Measurements from ENCODE around the gene FAM174A.
A peak's percentile ranks its signal among the peaks of the same experiment; 100 is the strongest.

FAM174A gene

GRCh38 chr5:100535060-100536005 lies at the start of gene FAM174A:
Gene FAM174A (plus strand): TSS chr5:100535374. CDS start chr5:100535531, 157 bp downstream.
- DNase-seq: peak; percentile 92

- no peak for DNase-seq
These were observed 41.2 kb upstream of the FAM174A start for GRCh38 chr5:100493996-100494395.

DNA sequence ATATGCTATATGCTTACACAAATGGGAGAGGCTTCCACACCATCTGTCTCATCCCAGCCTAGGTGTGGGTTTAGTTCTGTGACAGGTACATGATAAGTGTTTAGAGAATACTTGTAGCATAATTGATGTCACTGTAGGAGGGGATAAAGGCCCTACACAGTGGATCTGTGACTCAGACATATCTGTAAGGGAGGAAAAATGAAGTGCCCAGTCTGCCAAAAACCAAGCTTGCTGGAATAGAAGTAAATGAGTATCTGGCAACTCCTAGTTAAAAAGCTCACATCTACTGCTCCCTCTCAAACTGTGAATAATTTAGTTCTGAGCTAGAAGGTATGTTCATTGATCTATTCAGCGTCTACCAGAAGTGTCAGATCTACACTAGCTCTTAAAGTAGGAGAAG lies 38.9 kb upstream of the FAM174A start:
- no peak for DNase-seq

GRCh38 chr5:100502684-100503083 lies 32.5 kb upstream of the FAM174A start:
- no peak for DNase-seq

DNA sequence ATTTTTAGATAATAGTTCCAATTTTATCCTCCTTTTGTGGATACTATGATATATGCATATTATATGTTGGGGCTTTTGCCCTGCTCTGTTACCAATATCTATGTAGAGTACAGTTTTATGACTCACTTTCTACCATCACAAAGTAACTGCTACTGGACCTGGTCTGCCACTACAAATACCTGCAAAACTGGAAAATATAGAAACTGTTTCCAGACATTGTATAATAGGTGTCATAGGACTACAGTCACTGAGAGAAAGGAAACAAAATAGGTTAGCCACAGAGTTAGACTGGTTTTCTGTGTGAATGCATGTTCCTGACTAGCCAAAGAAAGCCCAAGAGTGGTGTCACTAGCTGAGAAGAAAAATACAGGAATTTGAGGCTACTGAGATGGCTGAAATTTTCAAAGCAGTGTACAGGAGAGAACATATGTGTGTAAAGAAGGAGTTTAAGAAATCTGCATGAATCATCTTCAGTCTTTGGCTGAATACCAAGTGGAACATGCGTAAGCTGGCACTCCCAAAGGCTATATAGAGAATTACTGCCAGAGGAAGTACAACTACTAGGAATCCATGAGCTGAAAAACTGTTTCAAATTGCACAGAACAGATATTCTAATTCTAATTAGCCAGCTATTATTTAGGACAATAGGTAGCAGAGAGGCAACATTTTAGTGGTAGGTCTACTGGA lies 29.0 kb upstream of the FAM174A start:
- no peak for DNase-seq

- DNase-seq: no peak
These were observed 18.9 kb upstream of the FAM174A start for GRCh38 chr5:100516285-100516684.

GRCh38 chr5:100517301-100517974 lies 17.7 kb upstream of the FAM174A start:
- DNase-seq: no peak

DNA sequence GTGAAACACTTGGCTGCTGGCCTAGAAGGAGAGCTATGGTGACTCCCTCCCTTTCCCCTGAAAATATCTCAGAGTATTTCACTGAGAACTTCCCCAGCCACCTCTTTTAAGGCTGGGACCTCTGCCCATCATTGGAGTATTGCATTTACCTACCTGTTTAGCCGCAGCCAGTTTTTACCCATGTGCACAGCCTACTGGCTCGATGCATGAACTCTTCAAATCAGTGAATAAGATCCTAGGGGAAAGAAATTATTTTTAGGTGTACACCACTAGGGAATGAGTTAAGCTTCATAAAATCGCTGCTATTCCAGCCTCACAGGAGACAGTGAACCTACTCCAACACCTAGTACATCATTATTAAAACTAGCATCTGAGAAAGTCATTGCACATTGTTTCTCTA lies 16.8 kb upstream of the FAM174A start:
- DNase-seq: no peak

GRCh38 chr5:100519075-100519474 lies 16.1 kb upstream of the FAM174A start:
- no peak for DNase-seq

DNA sequence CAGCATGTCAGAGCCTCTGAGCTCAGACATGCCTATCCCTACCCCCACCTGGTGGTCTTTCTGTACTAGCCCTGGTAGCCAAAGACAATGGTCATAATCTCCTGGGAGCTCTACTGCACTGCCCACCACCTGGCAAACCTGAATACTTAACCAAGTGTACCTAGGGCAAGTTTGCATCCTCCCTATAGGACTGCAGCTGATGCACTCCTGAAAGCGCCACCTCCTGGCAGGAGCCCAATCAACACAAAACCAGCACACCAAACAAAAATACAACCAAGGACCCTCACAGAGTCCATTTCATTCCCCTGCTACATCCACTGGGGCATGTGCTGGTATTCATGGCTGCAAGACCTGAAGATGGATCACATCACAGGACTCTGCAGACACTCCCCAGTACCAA lies 14.8 kb upstream of the FAM174A start:
- no peak for DNase-seq

DNA sequence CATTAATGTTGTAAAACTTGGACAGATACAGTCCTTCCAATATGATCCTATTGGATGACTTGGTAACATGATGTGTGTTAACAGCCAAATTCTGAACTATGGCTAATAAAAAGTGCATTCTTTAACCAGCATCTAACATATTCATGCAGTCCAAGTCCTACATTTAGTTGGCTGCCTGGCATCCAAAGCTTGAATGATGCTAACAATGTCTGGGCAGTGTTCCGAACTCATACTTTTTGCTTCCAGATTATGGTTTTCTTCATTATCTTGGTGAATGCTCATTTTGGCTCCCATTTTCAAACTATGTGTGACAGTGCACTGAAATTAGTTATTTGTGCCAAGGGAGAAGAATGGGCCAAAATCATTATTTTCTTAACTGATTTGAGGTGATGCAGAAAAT lies 2.8 kb downstream of the FAM174A start:
- DNase-seq: no peak

GRCh38 chr5:100539519-100539918 lies 4.3 kb downstream of the FAM174A start:
- no peak for DNase-seq

- no peak for DNase-seq
These were observed 6.9 kb downstream of the FAM174A start for GRCh38 chr5:100542086-100542485.

- no peak for DNase-seq
These were observed 10.8 kb downstream of the FAM174A start for GRCh38 chr5:100546001-100546400.

DNA sequence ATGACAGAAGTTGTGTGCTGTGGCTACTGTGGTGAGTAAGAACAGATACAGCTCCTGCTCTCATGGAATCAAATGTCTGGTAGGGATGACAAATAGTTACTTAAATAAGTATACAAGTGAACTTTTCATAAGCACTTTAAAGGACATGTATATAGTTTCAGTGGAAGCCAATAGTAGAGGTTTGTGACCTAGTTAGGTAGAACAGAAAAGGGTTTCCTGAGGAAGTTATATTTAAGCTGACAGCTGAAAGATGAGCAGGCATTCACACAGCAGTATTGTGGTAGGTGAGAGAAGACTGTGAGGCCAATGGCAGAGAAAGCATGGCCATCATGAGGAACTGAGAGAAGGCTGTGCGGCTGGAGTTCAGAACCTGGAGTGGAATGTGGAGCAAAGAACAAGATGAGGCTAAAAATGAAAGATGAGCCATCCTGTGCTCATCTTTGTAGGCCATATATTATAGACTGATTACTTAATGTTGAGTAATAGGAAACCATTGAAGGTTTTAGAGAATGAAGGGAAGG lies 15.4 kb downstream of the FAM174A start:
- DNase-seq: peak; percentile 1

GRCh38 chr5:100551183-100551582 lies 16.0 kb downstream of the FAM174A start:
- no peak for DNase-seq

DNA sequence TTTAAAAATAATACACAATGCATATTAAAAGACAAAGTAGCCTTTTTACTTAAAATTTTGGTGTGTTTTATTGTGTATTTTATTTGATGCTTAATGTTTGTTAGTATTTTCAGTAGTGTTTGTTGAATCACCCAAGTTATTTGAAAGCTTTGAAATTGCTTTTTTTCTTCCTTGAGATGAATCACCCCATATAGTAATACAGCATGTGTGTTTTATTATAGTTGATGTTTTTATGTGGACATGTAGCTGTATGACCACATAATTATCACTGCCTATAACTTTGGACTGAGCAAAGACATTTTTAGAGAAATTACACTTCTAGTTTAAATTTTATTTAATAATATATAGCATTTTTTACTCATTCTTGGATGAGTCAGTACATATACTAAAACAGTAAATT lies 18.0 kb downstream of the FAM174A start:
- DNase-seq: no peak

DNA sequence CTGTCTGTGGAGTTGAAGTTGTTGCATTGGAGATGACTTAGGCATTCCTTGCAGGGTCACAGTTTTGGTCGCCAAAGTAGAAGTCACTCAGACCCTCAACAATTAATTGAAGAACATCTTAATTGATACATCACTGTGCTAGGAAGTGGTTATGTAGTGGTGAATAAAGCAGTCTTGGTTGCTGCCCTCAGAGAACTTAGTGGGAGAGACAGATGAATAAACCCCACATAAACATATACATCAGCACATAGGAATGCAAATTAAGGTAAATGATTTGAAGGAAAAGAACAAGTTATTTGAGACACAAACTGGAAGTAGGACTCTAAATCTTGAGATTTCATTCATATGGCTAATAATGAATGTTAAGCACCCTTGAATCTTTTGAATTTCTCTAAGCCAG lies 25.7 kb downstream of the FAM174A start:
- DNase-seq: no peak

DNA sequence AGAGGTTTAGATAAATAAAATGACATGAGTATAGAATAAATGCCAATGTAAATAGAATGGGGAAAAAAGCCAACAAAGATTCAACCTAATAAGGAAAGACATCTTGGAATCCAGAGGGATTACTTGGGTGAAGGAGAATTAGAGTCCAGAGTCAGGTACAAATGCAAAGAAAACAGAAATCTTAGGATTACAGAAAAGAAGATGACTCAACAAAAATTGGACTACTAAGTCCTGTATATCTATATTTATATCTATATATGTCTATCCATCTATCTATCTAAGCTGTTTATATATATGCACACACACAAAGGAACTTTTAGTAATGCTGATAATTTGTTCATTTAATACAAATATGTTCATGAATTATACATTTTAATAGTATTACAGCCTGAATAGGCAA lies 27.6 kb downstream of the FAM174A start:
- DNase-seq: no peak

GRCh38 chr5:100566382-100567141 lies 31.4 kb downstream of the FAM174A start:
- no peak for DNase-seq

DNA sequence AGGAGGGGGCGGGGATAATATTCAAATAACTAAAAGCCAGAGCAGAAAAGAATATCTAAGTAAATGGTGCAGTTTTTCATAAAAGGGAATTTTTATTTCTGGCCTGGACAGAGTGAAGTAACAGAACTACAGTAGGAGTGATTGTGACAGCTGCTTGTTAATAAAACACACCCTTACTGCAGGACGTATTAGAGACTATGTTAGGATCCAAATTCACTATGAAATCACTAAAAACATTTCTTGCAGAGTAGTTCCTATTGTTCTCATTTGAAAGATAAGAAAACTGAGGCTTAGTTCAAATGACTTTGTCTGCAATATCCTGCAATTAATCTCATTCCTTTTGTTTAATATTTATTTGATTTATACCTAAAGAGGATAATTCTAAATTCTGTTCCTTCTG lies 39.5 kb downstream of the FAM174A start:
- no peak for DNase-seq

- no peak for DNase-seq
These were observed 40.6 kb downstream of the FAM174A start for GRCh38 chr5:100575815-100576214.

Measured in GDM1 (cell line).